GM04504 (cell line): ENCODE data around the gene CABLES2.

ENCODE experiments used
- DNase-seq: peaks from one replicate; pipeline ENCODE4 v3.0.0-alpha.2; 2012; ENCODE audit warnings: low read depth

Gene CABLES2

GRCh38 chr20:62407221-62407992 lies at the start of gene CABLES2:
CABLES2 (minus strand) TSS chr20:62407285; CDS start chr20:62407276, 9 bp downstream.
- DNase-seq = peak; percentile 88

DNA sequence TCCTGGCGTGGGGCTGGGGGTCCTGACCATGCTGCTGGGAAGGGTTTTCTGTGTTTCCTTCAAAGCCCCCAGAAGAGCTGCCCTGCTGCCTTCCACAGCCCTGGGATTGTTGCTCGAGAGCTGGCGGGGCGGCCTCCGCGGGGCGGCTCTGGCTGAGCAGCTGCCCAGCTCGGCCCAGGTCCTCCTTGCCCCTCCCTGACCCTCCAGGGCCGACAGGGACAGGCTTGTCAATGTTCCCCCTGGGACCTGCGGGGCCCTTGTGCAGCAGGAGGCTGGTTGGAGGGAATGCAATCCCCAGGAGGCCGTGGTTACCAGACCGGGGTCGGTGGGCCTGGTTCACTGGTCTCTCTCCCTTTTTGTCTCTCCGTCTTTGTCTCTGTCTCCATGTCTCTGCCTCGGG lies 48.8 kb upstream of the CABLES2 start:
- no peak for DNase-seq

- no peak for DNase-seq
These were observed 48.0 kb upstream of the CABLES2 start for GRCh38 chr20:62454904-62455636.

- DNase-seq = no peak
These were observed 46.2 kb upstream of the CABLES2 start for GRCh38 chr20:62453186-62453808.

GRCh38 chr20:62452475-62453095 lies 45.5 kb upstream of the CABLES2 start:
- DNase-seq = no peak

DNA sequence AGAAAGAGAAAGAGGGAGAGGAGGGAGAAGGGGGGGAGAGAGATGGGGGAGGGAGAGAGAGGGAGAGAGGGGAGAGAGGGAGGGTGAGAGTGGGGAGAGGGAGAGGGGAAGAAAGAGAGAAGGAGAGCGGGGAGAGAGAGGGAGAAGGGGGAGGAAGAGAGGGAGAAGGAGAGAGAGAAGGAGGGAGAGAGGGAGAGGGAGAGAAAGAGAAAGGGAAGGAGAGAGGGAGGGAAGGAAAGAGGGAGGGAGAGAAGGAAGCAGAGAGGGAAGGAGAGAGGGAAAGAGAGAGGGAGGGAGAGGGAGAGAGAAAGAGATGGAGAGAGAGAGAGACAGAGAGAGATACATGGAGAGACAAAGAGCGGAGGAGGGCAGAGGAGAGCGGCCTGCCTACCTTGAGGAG lies 44.9 kb upstream of the CABLES2 start:
- DNase-seq = no peak

GRCh38 chr20:62451156-62451767 lies 44.2 kb upstream of the CABLES2 start:
- no peak for DNase-seq

GRCh38 chr20:62449951-62450691 lies 43.0 kb upstream of the CABLES2 start:
- DNase-seq = no peak

- no peak for DNase-seq
These were observed 41.7 kb upstream of the CABLES2 start for GRCh38 chr20:62448788-62449187.

- no peak for DNase-seq
These were observed 41.0 kb upstream of the CABLES2 start for GRCh38 chr20:62448038-62448437.

DNA sequence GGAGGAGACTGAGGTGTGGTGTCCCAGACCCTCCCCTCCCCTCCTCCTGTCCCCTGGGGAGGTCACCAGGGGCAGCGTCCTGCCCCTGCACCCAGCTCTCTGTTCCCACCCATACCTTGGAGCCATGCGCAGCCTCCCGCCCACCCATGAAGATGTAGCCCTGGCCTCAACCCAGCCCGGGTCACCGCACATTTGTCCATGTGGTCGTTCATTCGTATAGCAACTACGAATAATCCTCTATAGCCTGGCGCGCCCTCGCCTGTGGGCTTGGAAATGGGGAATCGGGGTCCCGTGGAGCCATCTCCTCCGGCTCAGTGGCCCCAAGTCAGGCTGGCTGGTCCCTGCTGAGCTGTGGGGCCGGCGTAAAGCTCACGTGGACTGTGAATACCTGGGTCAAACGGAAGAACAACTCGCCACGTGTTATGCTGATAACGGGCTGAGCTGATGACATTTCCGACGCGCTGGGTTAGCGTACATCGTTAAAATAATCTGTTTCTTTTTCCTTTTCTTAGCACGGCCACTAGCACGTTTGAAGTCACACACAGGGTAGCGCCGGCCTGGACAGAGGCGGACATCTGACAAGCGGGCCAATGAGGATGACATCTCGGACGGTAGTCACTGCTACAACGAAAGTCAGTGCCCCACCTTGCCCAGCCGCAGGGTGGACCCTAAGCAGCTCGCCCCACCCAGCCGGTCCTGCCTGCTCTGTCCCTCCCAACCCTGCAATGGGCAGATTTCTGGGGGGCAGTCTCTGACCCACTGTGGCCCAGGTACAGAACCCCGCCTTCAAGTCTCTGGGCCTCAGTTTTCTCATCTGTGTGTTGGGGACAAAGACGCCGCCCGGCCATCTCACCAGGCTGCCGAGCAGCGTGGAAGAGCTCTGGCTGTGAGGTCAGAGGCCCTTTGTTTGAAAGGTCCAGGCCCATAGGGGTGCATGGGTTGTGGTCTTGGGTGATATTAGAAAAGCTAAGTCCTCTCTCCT lies 40.1 kb upstream of the CABLES2 start:
- DNase-seq = no peak

- no peak for DNase-seq
These were observed 39.4 kb upstream of the CABLES2 start for GRCh38 chr20:62446481-62446880.

DNA sequence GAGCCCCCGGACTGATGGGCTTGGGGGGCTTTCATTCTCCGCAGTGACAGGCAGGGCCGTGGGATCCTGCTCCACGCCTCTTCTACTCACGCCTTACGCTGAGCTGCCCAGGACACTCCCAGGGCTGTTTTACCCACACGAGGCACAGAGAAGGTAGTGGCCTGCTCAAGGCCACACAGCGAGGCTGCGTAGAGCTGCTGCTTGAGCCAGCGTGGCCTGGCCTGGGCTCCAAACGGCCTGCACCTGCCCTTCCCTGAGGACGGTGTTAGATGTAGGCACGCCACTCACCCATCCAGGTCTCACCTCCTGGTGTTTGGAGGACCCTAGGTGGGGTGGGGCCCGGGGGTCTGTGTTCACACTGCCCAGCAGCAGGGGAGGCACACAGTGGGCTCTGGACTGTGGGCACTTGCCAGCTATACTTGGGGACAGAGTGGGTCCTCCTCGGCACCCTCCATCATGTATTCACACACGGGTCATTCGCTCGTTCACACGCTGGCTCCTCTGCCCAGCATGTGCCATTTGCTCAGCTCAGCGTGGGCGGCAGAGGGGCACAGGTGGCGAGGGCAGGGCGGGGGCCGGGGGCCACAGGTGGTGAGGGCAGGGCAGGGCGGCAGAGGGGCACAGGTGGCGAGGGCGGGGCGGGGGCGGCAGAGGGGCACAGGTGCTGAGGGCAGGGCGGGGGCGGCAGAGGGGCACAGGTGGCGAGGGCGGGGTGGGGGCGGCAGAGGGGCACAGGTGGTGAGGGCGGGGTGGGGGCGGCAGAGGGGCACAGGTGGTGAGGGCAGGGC lies 38.7 kb upstream of the CABLES2 start:
- no peak for DNase-seq

DNA sequence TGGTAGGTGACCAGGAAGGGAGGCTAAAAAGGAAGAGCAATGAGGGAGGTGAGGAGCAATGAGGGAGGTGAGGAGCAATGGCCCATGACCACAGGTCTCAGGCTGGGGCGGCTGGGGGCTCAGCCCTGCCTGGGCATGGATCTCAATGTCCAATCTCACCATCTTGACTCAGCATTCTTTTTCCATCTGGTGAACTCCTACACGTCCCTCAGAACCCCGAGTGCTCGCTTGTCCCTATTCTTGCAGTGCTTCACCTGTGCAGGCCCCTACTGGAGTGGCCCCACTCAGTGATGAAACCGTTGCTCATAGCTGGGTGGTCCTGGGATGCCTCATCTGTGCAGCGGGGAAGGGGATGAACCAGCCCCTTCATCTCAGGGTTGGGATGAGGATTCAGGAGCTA lies 37.2 kb upstream of the CABLES2 start:
- DNase-seq = no peak

- no peak for DNase-seq
These were observed 35.0 kb upstream of the CABLES2 start for GRCh38 chr20:62441987-62442539.

GRCh38 chr20:62439218-62439617 lies 32.1 kb upstream of the CABLES2 start:
- DNase-seq = no peak

GRCh38 chr20:62437927-62438326 lies 30.8 kb upstream of the CABLES2 start:
- no peak for DNase-seq

GRCh38 chr20:62437496-62437895 lies 30.4 kb upstream of the CABLES2 start:
- DNase-seq = no peak

DNA sequence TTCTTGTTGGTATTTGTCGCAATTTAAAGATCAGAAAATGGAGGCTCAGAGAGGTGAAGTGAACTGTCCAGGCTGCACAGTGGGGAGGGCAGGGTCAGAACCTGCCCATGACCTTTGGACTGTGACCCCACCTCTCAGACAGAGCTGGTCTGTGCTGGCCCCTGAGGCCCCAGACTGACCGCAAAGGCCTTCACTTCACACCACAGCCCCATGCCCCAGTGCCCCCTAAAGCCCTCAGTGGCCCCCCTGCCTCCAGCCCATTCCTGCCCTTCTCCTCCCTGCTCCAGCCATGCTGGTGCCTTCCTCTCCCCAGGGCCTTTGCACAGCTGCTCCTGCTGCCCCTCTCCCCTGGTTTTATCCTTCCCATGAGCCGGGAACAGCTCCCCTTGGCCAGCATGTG lies 29.6 kb upstream of the CABLES2 start:
- DNase-seq = no peak
